ENCODE measurements around the gene CYP1A2. TPM values are rescaled to one million over a fixed set of nuclear protein-coding genes. Genes with fewer than 3 reads are reported as not detected.

The CYP1A2 gene
- polyA plus RNA-seq, 1 donor: not detected

Other genes starting within 250 kb of the CYP1A2 start
- 13.1 TPM for gene ARID3B, start 207.6 kb upstream of the CYP1A2 start, polyA plus RNA-seq
- 67.3 TPM for gene CLK3, start 133.0 kb upstream of the CYP1A2 start, polyA plus RNA-seq
- 31.1 TPM for gene EDC3, start 52.8 kb upstream of the CYP1A2 start, polyA plus RNA-seq
- 0.54 TPM for gene CYP1A1, start 23.3 kb upstream of the CYP1A2 start, polyA plus RNA-seq
- 62.4 TPM for gene CSK, start 33.2 kb downstream of the CYP1A2 start, polyA plus RNA-seq
- gene LMAN1L, start 64.0 kb downstream of the CYP1A2 start, polyA plus RNA-seq: not detected
- gene CPLX3, start 77.8 kb downstream of the CYP1A2 start, polyA plus RNA-seq: not detected
- gene ULK3, start 94.3 kb downstream of the CYP1A2 start, polyA plus RNA-seq: 83.8 TPM
- 104 TPM for gene SCAMP2, start 124.5 kb downstream of the CYP1A2 start, polyA plus RNA-seq
- 51.0 TPM for gene MPI, start 141.2 kb downstream of the CYP1A2 start, polyA plus RNA-seq
- gene FAM219B, start 158.0 kb downstream of the CYP1A2 start, polyA plus RNA-seq: 44.7 TPM
- gene COX5A, start 189.2 kb downstream of the CYP1A2 start, polyA plus RNA-seq: 238 TPM
- 6.2 TPM for gene RPP25, start 207.9 kb downstream of the CYP1A2 start, polyA plus RNA-seq
- gene SCAMP5, start 246.7 kb downstream of the CYP1A2 start, polyA plus RNA-seq: 31.6 TPM